Measurements from ENCODE around the gene XPR1.
"Not testable (repeated sequence)": the region's sequence is repeated elsewhere in the genome, so short reads cannot be mapped to it uniquely, and the experiment has no call there.

The XPR1 gene

GRCh38 chr1:180786624-180787023 lies 154.8 kb downstream of the XPR1 start:
- FAIRE-seq: no peak

- FAIRE-seq: no peak
Observed at GRCh38 chr1:180787628-180788307, 155.9 kb downstream of the XPR1 start.

DNA sequence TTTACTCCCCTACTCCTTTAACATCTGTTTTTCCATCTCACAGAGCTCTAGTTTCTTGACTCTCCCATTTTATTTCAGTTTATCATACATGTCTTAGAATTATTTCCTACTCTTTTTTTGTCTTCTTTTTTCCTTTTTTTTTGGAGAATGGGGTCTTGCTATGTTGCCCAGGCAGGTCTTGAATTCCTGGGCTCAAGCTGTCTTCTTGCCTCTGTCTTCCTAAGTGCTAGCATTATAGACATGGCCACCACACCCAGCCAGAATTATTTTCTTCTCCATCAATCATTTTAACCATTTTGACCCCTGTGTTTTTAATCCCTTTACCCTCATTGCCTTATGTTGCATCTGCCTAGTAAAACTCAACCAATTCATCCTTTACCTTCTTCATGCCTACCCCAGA lies 157.6 kb downstream of the XPR1 start:
- FAIRE-seq: no peak

- FAIRE-seq: not testable (repeated sequence)
Observed at GRCh38 chr1:180791152-180791551, 159.3 kb downstream of the XPR1 start.

- no peak for FAIRE-seq
Observed at GRCh38 chr1:180791806-180792205, 160.0 kb downstream of the XPR1 start.

DNA sequence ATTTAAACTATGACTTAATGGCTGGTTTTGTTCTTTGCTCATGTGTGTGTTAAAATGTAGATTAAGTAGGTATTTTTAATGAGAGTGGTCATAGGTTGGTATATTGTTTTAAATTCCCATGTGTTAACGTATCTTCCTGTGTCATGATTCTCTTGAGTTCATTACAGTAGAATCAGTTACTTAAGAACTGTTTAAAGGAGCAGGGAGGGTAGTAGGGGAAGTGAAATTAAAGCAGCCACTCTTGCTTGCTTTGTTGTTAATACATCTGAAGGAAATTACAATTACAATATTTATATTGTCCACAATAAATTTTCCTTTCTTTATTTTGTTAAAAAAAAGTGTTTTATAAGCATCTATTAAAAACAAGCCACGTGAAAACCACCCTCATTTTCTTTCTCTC lies 161.6 kb downstream of the XPR1 start:
- FAIRE-seq: no peak

DNA sequence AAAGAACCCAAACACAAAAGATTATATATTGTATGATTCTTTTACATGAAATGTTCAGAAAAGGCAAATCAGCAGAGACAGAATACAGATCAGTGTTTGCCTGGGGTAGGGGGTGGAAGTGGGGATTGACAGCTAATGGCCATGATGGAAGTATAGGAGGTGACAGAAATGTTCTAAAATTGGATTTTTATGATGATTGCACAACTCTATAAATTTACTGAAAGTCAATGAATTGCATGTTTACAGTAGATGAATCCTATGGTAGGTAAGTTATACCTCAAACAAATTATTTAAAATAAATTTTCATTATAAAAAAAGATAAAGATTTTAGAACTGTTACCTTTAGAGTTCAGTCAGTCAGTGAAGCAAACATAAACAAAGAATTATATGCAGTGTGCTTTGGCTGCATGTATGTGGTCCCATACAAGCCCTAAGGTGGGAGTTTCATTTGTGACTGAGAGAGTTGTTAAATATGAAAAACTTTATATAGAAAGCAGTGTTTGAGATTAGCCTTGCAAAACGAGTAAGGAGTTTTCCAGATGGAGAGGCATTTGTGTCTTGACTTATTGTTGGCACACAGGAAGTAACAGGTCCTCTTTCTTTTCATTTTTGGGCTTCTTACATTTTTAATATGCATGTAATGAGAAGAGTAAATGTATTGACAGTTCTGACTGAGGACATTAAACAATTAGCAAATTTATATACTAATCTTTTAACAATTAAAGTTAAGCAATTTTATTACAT lies 165.2 kb downstream of the XPR1 start:
- FAIRE-seq: no peak

DNA sequence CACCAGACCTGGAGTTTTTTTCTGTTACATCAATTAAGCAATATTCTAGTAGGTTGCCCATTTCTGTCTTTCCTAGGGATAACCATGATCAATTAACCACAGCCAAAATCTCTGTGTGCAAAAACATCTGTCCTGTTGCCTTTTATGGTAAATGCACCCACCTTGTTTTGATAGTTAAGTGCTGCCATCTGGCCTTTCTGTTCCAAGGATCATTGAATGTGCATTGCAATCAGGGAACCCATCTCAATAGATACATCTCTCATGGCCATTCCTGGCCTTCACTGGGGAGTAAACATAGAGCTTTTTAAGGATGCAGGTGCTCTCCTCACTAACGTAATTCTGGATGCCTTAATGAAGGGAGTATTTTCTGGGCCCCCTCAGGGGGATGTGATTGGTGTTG lies 169.1 kb downstream of the XPR1 start:
- FAIRE-seq: no peak

DNA sequence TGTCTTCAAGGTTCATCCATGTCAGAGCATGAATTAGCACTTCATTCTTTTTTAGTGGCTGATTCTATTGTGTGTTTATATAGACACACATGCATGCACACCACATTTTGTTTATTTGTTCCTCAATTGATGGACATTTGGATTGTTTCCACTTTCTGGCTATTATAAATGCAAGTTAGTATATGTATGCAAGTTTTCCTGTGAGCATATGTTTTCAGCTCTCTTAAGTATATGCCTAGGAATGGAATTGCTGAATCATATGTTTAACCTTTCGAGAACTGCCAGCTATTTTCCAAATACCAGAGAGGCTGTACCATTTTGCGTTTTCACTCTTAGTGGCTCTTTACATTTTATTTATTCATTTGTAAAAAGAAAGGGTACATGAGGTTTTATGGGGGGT lies 171.0 kb downstream of the XPR1 start:
- FAIRE-seq: no peak

DNA sequence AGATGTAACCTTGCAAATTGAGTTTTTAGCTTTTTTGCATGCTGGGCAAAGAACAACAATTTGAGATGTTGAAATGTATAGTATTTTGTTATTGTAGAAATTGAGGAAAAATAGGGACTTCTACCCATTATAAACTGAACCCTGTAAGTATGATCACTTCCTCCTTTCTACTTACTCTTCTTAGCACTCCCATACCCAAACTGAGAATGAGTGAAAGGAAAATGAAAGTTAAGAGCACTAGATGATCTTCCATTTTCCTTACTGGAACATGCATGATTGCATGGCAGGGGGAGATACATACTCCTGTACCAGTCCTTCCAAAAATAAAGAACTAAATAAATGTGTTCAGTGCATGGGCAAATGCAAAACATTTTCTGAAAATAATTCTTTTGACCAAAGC lies 173.5 kb downstream of the XPR1 start:
- FAIRE-seq: no peak

- FAIRE-seq: no peak
Observed at GRCh38 chr1:180811298-180811697, 179.5 kb downstream of the XPR1 start.

- no peak for FAIRE-seq
Observed at GRCh38 chr1:180811886-180812285, 180.1 kb downstream of the XPR1 start.

GRCh38 chr1:180814258-180814657 lies 182.4 kb downstream of the XPR1 start:
- FAIRE-seq: no peak

DNA sequence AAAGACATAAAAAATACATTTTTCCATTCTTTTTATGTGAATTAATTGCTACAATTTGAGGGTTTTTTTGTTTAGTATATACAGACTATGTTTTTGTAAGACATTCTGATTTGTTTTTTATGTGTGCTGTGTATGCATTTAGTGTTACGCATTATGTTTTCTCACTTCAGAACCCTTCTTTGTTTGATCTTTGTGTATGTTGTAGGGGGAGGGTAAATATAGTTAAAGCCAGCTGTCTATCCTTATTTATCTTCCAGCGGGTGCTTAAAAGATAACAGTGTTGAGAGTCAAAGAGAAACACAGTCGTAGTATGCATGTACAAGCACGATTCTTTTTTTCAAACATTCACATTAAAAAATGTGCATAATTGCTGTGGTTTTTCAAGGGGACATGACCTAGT lies 183.4 kb downstream of the XPR1 start:
- no peak for FAIRE-seq

- FAIRE-seq: no peak
Observed at GRCh38 chr1:180816132-180816531, 184.3 kb downstream of the XPR1 start.

GRCh38 chr1:180821970-180822369 lies 190.1 kb downstream of the XPR1 start:
- no peak for FAIRE-seq

- not testable (repeated sequence) for FAIRE-seq
Observed at GRCh38 chr1:180831507-180831906, 199.7 kb downstream of the XPR1 start.

GRCh38 chr1:180833180-180833579 lies 201.4 kb downstream of the XPR1 start:
- not testable (repeated sequence) for FAIRE-seq

- FAIRE-seq: no peak
Observed at GRCh38 chr1:180836449-180836848, 204.6 kb downstream of the XPR1 start.

GRCh38 chr1:180837020-180837419 lies 205.2 kb downstream of the XPR1 start:
- FAIRE-seq: no peak

GRCh38 chr1:180838535-180838934 lies 206.7 kb downstream of the XPR1 start:
- no peak for FAIRE-seq

- no peak for FAIRE-seq
Observed at GRCh38 chr1:180839547-180839946, 207.7 kb downstream of the XPR1 start.

DNA sequence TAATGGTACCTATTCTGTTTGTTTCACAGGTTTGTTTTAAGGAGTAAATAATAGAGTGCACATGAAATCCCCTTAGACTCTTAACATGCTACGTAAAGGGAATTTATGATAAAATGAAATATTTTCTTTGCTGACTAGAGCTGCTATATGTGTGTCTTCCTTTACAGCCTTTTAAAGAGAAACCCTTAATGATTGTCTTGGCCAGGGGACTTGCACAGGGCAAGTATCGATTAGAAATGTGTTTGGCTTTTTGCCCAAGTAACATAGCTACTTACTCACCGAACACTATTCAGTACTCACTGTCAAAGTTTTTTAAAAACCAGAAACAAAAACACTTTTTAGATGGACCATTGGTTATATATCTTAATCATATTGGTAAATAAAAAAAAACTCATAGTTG lies 209.6 kb downstream of the XPR1 start:
- no peak for FAIRE-seq

GRCh38 chr1:180842052-180842451 lies 210.2 kb downstream of the XPR1 start:
- FAIRE-seq: no peak
